ENCODE results near the gene REXO4.
A peak's percentile ranks its signal among the peaks of the same experiment; 100 is the strongest.

The REXO4 gene

DNA sequence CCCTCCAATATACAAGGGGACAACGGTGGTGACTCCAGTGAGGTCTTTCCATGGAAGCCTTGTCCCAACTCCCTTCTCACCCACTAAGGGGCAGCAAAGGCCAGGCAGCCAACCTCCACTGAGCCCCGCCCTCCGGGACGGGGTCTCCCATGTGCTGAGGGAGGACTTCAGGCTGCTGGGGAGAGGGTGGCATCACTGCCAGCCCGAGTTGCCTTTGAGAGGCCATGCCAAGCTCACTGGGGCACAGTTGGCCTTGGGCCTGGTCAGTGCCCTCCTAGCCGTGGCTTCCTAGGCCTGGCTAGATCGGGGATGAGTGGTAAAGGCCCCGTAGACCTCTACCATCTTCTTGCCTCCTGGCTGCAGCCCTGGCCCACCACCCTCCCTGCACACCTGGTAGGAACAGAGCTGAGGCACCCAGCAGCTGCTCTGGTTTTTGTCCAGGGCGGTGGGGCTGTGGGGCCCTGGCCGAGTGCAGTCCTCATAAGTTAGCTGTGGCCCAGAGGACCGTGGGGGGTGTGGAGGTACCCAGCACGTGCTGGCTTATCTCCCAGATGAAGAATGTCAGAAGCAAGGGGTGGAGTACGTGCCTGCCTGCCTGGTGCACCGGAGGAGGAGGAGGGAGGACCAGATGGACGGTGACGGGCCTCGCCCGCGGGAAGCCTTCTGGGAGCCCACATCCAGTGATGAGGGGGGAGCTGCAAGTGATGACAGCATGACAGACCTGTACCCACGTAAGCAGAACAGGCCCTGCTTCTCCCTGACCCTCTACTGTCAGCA is 58.2 kb downstream of the REXO4 start:
- Histone ChIP-seq H3K9ac (ENCODE audit: low read length) (no peak overlapping the region), H3K27me3 (ENCODE audit: control insufficient read depth in 1 of 2, insufficient read depth in 2 of 2, low read length in 2 of 2) (no peaks in the 10 kb centered on the region), H3K36me3 (ENCODE audit: insufficient read depth, low read length) (peaks cover 36% of the 10 kb centered on the region), H3K4me3 (ENCODE audit: low read depth in 1 of 2, low read length in 2 of 2) (no peak overlapping the region), H3K27ac (ENCODE audit: low read depth, low read length) (no peak overlapping the region), H3K4me1 (ENCODE audit: insufficient read depth, low read length) (peaks cover 22% of the 10 kb centered on the region), H3K9me3 (ENCODE audit: low read length) (no peaks in the 10 kb centered on the region)

DNA sequence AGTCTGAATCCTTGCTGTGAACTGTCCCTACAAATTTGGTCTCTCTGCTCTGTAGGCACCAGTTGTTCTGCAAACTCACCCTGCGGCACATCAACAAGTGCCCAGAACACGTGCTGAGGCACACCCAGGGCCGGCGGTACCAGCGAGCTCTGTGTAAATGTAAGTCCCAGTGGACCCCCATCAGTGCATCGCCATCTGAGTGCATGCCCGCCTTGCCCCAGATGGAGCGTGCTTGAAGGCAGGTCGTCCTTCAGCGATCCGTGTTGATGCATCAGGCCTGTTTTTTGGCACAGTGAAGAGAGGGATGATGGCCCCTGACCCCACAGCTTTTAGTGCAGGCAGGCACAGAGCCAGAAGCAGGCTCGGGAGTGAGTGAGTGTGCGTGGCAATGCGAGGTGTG is 60.2 kb downstream of the REXO4 start:
- H3K36me3 ChIP-seq (ENCODE audit: insufficient read depth, low read length), result peaks cover 32% of the 10 kb centered on the region
- H3K9me3 ChIP-seq (ENCODE audit: low read length), result no peaks in the 10 kb centered on the region
- peaks cover 22% of the 10 kb centered on the region for H3K4me1 ChIP-seq (ENCODE audit: insufficient read depth, low read length)
- H3K4me3 ChIP-seq (ENCODE audit: low read depth in 1 of 2, low read length in 2 of 2), result peak overlapping the region in 1 of 2 donors; percentile 8
- H3K27me3 ChIP-seq (ENCODE audit: control insufficient read depth in 1 of 2, insufficient read depth in 2 of 2, low read length in 2 of 2), result no peaks in the 10 kb centered on the region
- no peak overlapping the region for H3K9ac ChIP-seq (ENCODE audit: low read length)
- H3K27ac ChIP-seq (ENCODE audit: low read depth, low read length), result no peak overlapping the region

- Histone ChIP-seq H3K4me3 (ENCODE audit: low read depth in 1 of 2, low read length in 2 of 2) (peak within 1 kb of the TSS; percentile 71 to 77), H3K27me3 (ENCODE audit: control insufficient read depth in 1 of 2, insufficient read depth in 2 of 2, low read length in 2 of 2) (no peaks in the 10 kb centered on the region), H3K27ac (ENCODE audit: low read depth, low read length) (peak within 1 kb of the TSS; percentile 61), H3K9me3 (ENCODE audit: low read length) (no peaks in the 10 kb centered on the region), H3K4me1 (ENCODE audit: insufficient read depth, low read length) (peaks cover 22% of the 10 kb centered on the region), H3K9ac (ENCODE audit: low read length) (peak within 1 kb of the TSS; percentile 57), H3K36me3 (ENCODE audit: insufficient read depth, low read length) (peaks cover 32% of the 10 kb centered on the region)
These were observed 61.3 kb downstream of the REXO4 start, which contains the start of the genes SURF1 and SURF2 for GRCh38 chr9:133356391-133357091. SURF1 (minus strand) TSS chr9:133356487; CDS start chr9:133356453, 34 bp downstream. SURF2 (plus strand) TSS chr9:133356550; CDS start chr9:133356593, 43 bp downstream.
